ENCODE measurements around the gene D2HGDH.

Gene D2HGDH

DNA sequence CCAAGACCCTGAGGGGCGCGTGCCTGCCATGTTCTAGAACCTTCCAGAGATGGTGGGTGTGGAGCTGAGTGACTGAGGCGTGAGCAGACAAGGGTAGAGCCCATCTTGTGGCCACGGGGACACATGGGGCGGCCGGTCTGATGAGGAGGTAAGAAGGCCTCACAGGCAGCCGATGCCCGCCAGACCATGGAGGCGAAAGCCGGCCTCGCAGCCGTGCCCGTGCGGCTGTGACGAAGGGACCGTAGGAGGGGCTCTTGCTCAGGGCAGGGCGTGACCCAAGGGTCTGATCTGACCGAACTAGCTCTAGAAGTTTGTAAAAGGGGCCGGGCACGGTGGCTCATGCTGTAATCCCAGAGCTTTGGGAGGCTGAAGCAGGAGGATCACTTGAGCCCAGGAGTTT lies 19.6 kb downstream of the D2HGDH start:
- Histone ChIP-seq H3K4me1 (ENCODE audit: control insufficient read depth, insufficient read depth, low read depth, low read length) (peaks cover 24% of the 10 kb centered on the region), H3K9me3 (ENCODE audit: control insufficient read depth, low read length) (no peaks in the 10 kb centered on the region), H3K14ac (ENCODE audit: low read length in 2 of 2) (no peak overlapping the region), H3K23ac (ENCODE audit: low read length in 2 of 2) (no peak overlapping the region), H2BK120ac (ENCODE audit: low read depth, low read length) (no peak overlapping the region), H4K8ac (ENCODE audit: low read length) (no peak overlapping the region), H2BK5ac (ENCODE audit: low read depth, low read length, poor library complexity, severe bottlenecking) (no peak overlapping the region), H3K79me1 (replicated peaks; ENCODE audit: low read length, poor library complexity, severe bottlenecking) (peaks cover 18% of the 10 kb centered on the region), H3K36me3 (ENCODE audit: control insufficient read depth in 1 of 2, insufficient read depth in 2 of 2, low read depth in 1 of 2, low read length in 2 of 2) (peaks cover 68 to 73% of the 10 kb centered on the region in 2 experiments), H3K18ac (ENCODE audit: low read depth in 1 of 2, low read length in 2 of 2) (no peak overlapping the region), H3K27me3 (ENCODE audit: control insufficient read depth in 1 of 2, insufficient read depth in 1 of 2, low read length in 2 of 2) (no peaks in the 10 kb centered on the region), H3K4me2 (ENCODE audit: low read length, poor library complexity, severe bottlenecking) (no peak overlapping the region), H2AFZ (ENCODE audit: low read depth, low read length) (no peak overlapping the region), H2BK15ac (ENCODE audit: low read depth, poor library complexity, severe bottlenecking) (no peak overlapping the region), H3K4ac (ENCODE audit: low read depth in 1 of 2, low read length in 2 of 2) (no peak overlapping the region), H3K27ac (ENCODE audit: low read length, poor library complexity, severe bottlenecking) (no peak overlapping the region), H3K4me3 (ENCODE audit: insufficient read depth in 1 of 2, low read depth in 1 of 2, low read length in 2 of 2) (no peak overlapping the region), H3K9ac (ENCODE audit: low read length) (no peak overlapping the region), H4K91ac (ENCODE audit: low read length) (no peak overlapping the region), H2BK12ac (ENCODE audit: low read length in 2 of 2) (no peak overlapping the region), H2AK5ac (ENCODE audit: low read length, severe bottlenecking) (no peak overlapping the region)
- no peak for DNase-seq
- WGBS = 98% methylated on average over 20 of the region's 20 CpGs

DNA sequence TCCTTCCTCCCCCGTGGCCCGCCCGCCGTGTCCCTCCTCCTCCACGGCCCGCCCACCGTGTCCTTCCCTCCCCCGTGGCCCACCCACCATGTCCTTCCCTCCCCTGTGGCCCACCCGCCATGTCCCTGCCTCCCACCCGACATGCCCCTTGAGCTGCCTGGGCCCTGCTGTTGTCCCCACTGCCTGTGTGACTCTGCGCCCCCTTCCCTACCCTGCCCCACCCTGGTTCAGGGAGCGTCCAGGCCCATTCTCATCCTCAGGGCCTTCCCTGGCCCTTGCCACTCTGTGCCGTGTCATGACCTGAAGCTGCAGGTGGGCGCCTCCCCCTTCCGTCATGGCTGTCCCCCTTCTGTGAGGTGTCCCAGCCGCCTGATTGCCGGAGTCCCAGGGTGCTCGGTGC lies 20.7 kb downstream of the D2HGDH start:
- Histone ChIP-seq H2AK5ac (ENCODE audit: low read length, severe bottlenecking) (no peak overlapping the region), H3K79me1 (replicated peaks; ENCODE audit: low read length, poor library complexity, severe bottlenecking) (peaks cover 20% of the 10 kb centered on the region), H3K4me3 (ENCODE audit: insufficient read depth in 1 of 2, low read depth in 1 of 2, low read length in 2 of 2) (no peak overlapping the region), H3K36me3 (ENCODE audit: control insufficient read depth in 1 of 2, insufficient read depth in 2 of 2, low read depth in 1 of 2, low read length in 2 of 2) (peaks cover 70 to 71% of the 10 kb centered on the region in 2 experiments), H3K9me3 (ENCODE audit: control insufficient read depth, low read length) (no peaks in the 10 kb centered on the region), H3K4ac (ENCODE audit: low read depth in 1 of 2, low read length in 2 of 2) (no peak overlapping the region), H3K27me3 (ENCODE audit: control insufficient read depth in 1 of 2, insufficient read depth in 1 of 2, low read length in 2 of 2) (no peaks in the 10 kb centered on the region), H2BK15ac (ENCODE audit: low read depth, poor library complexity, severe bottlenecking) (no peak overlapping the region), H3K4me1 (ENCODE audit: control insufficient read depth, insufficient read depth, low read depth, low read length) (peaks cover 24% of the 10 kb centered on the region), H2BK5ac (ENCODE audit: low read depth, low read length, poor library complexity, severe bottlenecking) (no peak overlapping the region), H3K9ac (ENCODE audit: low read length) (no peak overlapping the region), H2BK12ac (ENCODE audit: low read length in 2 of 2) (no peak overlapping the region), H3K4me2 (ENCODE audit: low read length, poor library complexity, severe bottlenecking) (no peak overlapping the region), H3K27ac (ENCODE audit: low read length, poor library complexity, severe bottlenecking) (no peak overlapping the region), H2BK120ac (ENCODE audit: low read depth, low read length) (no peak overlapping the region), H2AFZ (ENCODE audit: low read depth, low read length) (no peak overlapping the region), H3K23ac (ENCODE audit: low read length in 2 of 2) (no peak overlapping the region), H3K18ac (ENCODE audit: low read depth in 1 of 2, low read length in 2 of 2) (no peak overlapping the region), H4K91ac (ENCODE audit: low read length) (no peak overlapping the region), H4K8ac (ENCODE audit: low read length) (no peak overlapping the region), H3K14ac (ENCODE audit: low read length in 2 of 2) (no peak overlapping the region)
- WGBS = 97% methylated on average over 18 of the region's 18 CpGs
- no peak for DNase-seq

DNA sequence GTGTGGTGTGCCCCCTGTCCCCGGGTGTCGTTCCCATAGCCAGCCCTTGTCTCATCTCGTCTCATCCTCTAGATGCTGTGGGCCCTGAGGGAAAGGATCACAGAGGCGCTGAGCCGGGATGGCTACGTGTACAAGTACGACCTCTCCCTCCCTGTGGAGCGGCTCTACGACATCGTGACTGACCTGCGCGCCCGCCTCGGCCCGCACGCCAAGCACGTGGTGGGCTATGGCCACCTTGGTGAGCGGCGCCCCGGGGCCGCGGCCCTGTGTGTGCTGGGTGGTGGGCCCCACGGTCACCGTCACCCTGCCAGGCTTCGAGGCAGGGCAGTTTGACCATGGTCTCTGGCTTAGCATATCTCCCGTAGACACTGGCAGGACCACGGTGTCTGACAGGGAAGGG lies 21.3 kb downstream of the D2HGDH start:
- peaks cover 24% of the 10 kb centered on the region for H3K4me1 ChIP-seq (ENCODE audit: control insufficient read depth, insufficient read depth, low read depth, low read length)
- H3K27me3 ChIP-seq (ENCODE audit: control insufficient read depth in 1 of 2, insufficient read depth in 1 of 2, low read length in 2 of 2) = no peaks in the 10 kb centered on the region
- no peak overlapping the region for H4K91ac ChIP-seq (ENCODE audit: low read length)
- no peak overlapping the region for H2BK12ac ChIP-seq (ENCODE audit: low read length in 2 of 2)
- no peaks in the 10 kb centered on the region for H3K9me3 ChIP-seq (ENCODE audit: control insufficient read depth, low read length)
- H3K23ac ChIP-seq (ENCODE audit: low read length in 2 of 2) = no peak overlapping the region
- DNase-seq = no peak
- no peak overlapping the region for H3K9ac ChIP-seq (ENCODE audit: low read length)
- H3K79me1 ChIP-seq (replicated peaks; ENCODE audit: low read length, poor library complexity, severe bottlenecking) = peaks cover 23% of the 10 kb centered on the region
- 98% methylated on average over 27 of the region's 27 CpGs for WGBS
- no peak overlapping the region for H4K8ac ChIP-seq (ENCODE audit: low read length)
- H3K36me3 ChIP-seq (ENCODE audit: control insufficient read depth in 1 of 2, insufficient read depth in 2 of 2, low read depth in 1 of 2, low read length in 2 of 2) = peaks cover 73 to 76% of the 10 kb centered on the region in 2 experiments
- H3K4ac ChIP-seq (ENCODE audit: low read depth in 1 of 2, low read length in 2 of 2) = no peak overlapping the region
- no peak overlapping the region for H3K27ac ChIP-seq (ENCODE audit: low read length, poor library complexity, severe bottlenecking)
- H3K4me3 ChIP-seq (ENCODE audit: insufficient read depth in 1 of 2, low read depth in 1 of 2, low read length in 2 of 2) = no peak overlapping the region
- H2BK120ac ChIP-seq (ENCODE audit: low read depth, low read length) = no peak overlapping the region
- H3K4me2 ChIP-seq (ENCODE audit: low read length, poor library complexity, severe bottlenecking) = no peak overlapping the region
- no peak overlapping the region for H2AK5ac ChIP-seq (ENCODE audit: low read length, severe bottlenecking)
- no peak overlapping the region for H2AFZ ChIP-seq (ENCODE audit: low read depth, low read length)
- H3K14ac ChIP-seq (ENCODE audit: low read length in 2 of 2) = no peak overlapping the region
- H2BK15ac ChIP-seq (ENCODE audit: low read depth, poor library complexity, severe bottlenecking) = no peak overlapping the region
- H2BK5ac ChIP-seq (ENCODE audit: low read depth, low read length, poor library complexity, severe bottlenecking) = no peak overlapping the region
- H3K18ac ChIP-seq (ENCODE audit: low read depth in 1 of 2, low read length in 2 of 2) = no peak overlapping the region

DNA sequence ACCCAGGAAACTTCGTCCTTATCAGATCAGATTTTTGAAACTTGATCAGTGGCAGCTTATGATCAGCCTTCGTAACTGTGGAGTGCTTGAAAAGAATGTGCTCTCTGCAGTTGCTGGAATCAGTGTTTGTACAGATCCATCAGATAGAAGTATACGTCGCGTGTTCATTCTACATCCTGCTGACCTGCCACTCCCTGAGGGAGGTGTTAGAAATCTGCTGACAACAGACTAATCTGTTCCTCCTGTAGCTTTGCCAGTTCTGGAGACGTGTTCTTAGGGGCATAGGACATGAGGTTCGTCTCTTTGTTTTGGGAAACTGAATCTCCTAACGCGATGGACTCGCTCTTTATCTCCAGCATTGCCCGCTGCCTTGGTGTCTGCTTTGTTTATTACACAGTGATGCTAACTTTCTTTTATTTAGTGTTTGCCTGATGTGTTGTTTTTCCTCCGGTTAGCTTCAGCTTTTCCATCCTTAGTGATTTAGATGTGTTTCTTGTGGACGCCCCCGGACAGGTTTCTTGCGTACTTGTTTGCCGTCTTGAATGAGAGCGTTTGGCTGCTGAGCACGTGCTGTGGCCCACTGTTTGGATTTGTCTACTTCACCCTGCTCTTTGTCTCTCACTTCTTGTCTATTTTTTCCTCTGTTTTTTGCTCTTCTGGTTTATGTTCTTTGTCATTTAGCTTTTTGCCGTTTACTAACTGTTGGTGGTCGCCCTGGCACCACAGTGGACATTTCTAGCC lies 24.8 kb downstream of the D2HGDH start:
- DNase-seq = peak; percentile 35
- no peak overlapping the region for H3K23ac ChIP-seq (ENCODE audit: low read length in 2 of 2)

More for the DNA sequence above, 24.8 kb downstream of the D2HGDH start:
- H3K36me3 ChIP-seq (ENCODE audit: control insufficient read depth in 1 of 2, insufficient read depth in 2 of 2, low read depth in 1 of 2, low read length in 2 of 2) = peaks cover 59 to 68% of the 10 kb centered on the region in 2 experiments
- H2BK120ac ChIP-seq (ENCODE audit: low read depth, low read length) = no peak overlapping the region
- 82% methylated on average over 19 of the region's 20 CpGs for WGBS
- H3K18ac ChIP-seq (ENCODE audit: low read depth in 1 of 2, low read length in 2 of 2) = peak overlapping the region in 1 of 2 experiments; percentile 15
- no peak overlapping the region for H2BK12ac ChIP-seq (ENCODE audit: low read length in 2 of 2)
- H3K4me3 ChIP-seq (ENCODE audit: insufficient read depth in 1 of 2, low read depth in 1 of 2, low read length in 2 of 2) = no peak overlapping the region
- H3K4me2 ChIP-seq (ENCODE audit: low read length, poor library complexity, severe bottlenecking) = no peak overlapping the region
- H2BK5ac ChIP-seq (ENCODE audit: low read depth, low read length, poor library complexity, severe bottlenecking) = no peak overlapping the region
- no peak overlapping the region for H3K14ac ChIP-seq (ENCODE audit: low read length in 2 of 2)
- H3K9me3 ChIP-seq (ENCODE audit: control insufficient read depth, low read length) = no peaks in the 10 kb centered on the region
- H3K27ac ChIP-seq (ENCODE audit: low read length, poor library complexity, severe bottlenecking) = no peak overlapping the region
- no peaks in the 10 kb centered on the region for H3K27me3 ChIP-seq (ENCODE audit: control insufficient read depth in 1 of 2, insufficient read depth in 1 of 2, low read length in 2 of 2)
- peak overlapping the region; percentile 53 for H4K8ac ChIP-seq (ENCODE audit: low read length)
- H3K4ac ChIP-seq (ENCODE audit: low read depth in 1 of 2, low read length in 2 of 2) = no peak overlapping the region
- no peak overlapping the region for H2AFZ ChIP-seq (ENCODE audit: low read depth, low read length)
- H3K9ac ChIP-seq (ENCODE audit: low read length) = no peak overlapping the region
- peaks cover 9% of the 10 kb centered on the region for H3K79me1 ChIP-seq (replicated peaks; ENCODE audit: low read length, poor library complexity, severe bottlenecking)
- H2BK15ac ChIP-seq (ENCODE audit: low read depth, poor library complexity, severe bottlenecking) = no peak overlapping the region
- no peak overlapping the region for H2AK5ac ChIP-seq (ENCODE audit: low read length, severe bottlenecking)
- H3K4me1 ChIP-seq (ENCODE audit: control insufficient read depth, insufficient read depth, low read depth, low read length) = peaks cover 5% of the 10 kb centered on the region
- no peak overlapping the region for H4K91ac ChIP-seq (ENCODE audit: low read length)
